GM12874 (cell line): ENCODE measurements around the gene RALGAPB.
A peak's percentile ranks its signal among the peaks of the same experiment; 100 is the strongest.

Experiments
- CTCF ChIP-seq: IDR thresholded peaks from 2 replicates; pipeline ENCODE4 v1.5.1; 2011; ENCODE audit warnings: low read depth, mild to moderate bottlenecking, control low read depth, low read length, moderate library complexity; ENCODE audit not compliant: insufficient read depth

Gene RALGAPB

GRCh38 chr20:38472513-38473366, at the start of gene RALGAPB:
Gene RALGAPB (plus strand): TSS chr20:38472843. CDS start chr20:38488433, 15,590 bp downstream.
- peak; percentile 42; the same call in 1 of the 2 replicates for TF ChIP-seq CTCF

GRCh38 chr20:38423541-38423940, 49.1 kb upstream of the RALGAPB start:
- TF ChIP-seq CTCF, result no peak

GRCh38 chr20:38424401-38424800, 48.2 kb upstream of the RALGAPB start:
- TF ChIP-seq CTCF, result no peak

- TF ChIP-seq CTCF, result no peak
Measured at GRCh38 chr20:38426006-38426897, 46.4 kb upstream of the RALGAPB start.

GRCh38 chr20:38427655-38428023, 45.0 kb upstream of the RALGAPB start:
- no peak for TF ChIP-seq CTCF

- TF ChIP-seq CTCF, result no peak
Measured at GRCh38 chr20:38428800-38429199, 43.8 kb upstream of the RALGAPB start.

- TF ChIP-seq CTCF, result no peak
Measured at GRCh38 chr20:38429301-38429700, 43.3 kb upstream of the RALGAPB start.
